Activated naive CD8-positive, alpha-beta T cell (primary cell): ENCODE data around the gene SDK2.

Experiments
- H3K27ac Mint-ChIP-seq: one replicate; pipeline ENCODE4 v1.8.0; 2021; ENCODE audit warnings: mixed read lengths
- H3K27me3 Mint-ChIP-seq: one replicate; pipeline ENCODE4 v1.8.0; 2021; ENCODE audit warnings: mixed read lengths
- H3K36me3 Mint-ChIP-seq: one replicate; pipeline ENCODE4 v1.8.0; 2021; ENCODE audit warnings: mixed read lengths
- H3K4me1 Mint-ChIP-seq: one replicate; pipeline ENCODE4 v1.8.0; 2021; ENCODE audit warnings: low read depth, mixed read lengths
- H3K4me3 Mint-ChIP-seq: one replicate; pipeline ENCODE4 v1.8.0; 2021; ENCODE audit warnings: mild to moderate bottlenecking, mixed read lengths
- H3K9me3 Mint-ChIP-seq: one replicate; pipeline ENCODE4 v1.8.0; 2021; ENCODE audit warnings: low read depth, mixed read lengths

SDK2 gene

GRCh38 chr17:73632513-73632912 is 11.7 kb downstream of the SDK2 start:
- Mint-ChIP-seq H3K27me3 (no peaks in the 10 kb centered on the region), H3K9me3 (no peaks in the 10 kb centered on the region), H3K36me3 (no peaks in the 10 kb centered on the region), H3K4me1 (peaks cover 2% of the 10 kb centered on the region), H3K4me3 (no peak overlapping the region), H3K27ac (no peak overlapping the region)

- H3K9me3 Mint-ChIP-seq: no peaks in the 10 kb centered on the region
- no peak overlapping the region for H3K4me3 Mint-ChIP-seq
- no peak overlapping the region for H3K27ac Mint-ChIP-seq
- no peaks in the 10 kb centered on the region for H3K36me3 Mint-ChIP-seq
- H3K27me3 Mint-ChIP-seq: no peaks in the 10 kb centered on the region
- H3K4me1 Mint-ChIP-seq: peaks cover 2% of the 10 kb centered on the region
Observed at GRCh38 chr17:73630965-73631595, 13.2 kb downstream of the SDK2 start.

- Mint-ChIP-seq H3K27ac (no peak overlapping the region), H3K9me3 (no peaks in the 10 kb centered on the region), H3K36me3 (no peaks in the 10 kb centered on the region)
Observed at GRCh38 chr17:73630531-73630930, 13.7 kb downstream of the SDK2 start.

GRCh38 chr17:73628642-73629552 is 15.3 kb downstream of the SDK2 start:
- Mint-ChIP-seq H3K27me3 (no peaks in the 10 kb centered on the region), H3K4me1 (peaks cover 2% of the 10 kb centered on the region), H3K9me3 (no peaks in the 10 kb centered on the region), H3K36me3 (no peaks in the 10 kb centered on the region), H3K4me3 (no peak overlapping the region), H3K27ac (no peak overlapping the region)

More at GRCh38 chr17:73630531-73630930, 13.7 kb downstream of the SDK2 start:
- Mint-ChIP-seq H3K4me3 (no peak overlapping the region), H3K4me1 (peaks cover 2% of the 10 kb centered on the region), H3K27me3 (no peaks in the 10 kb centered on the region)

- no peaks in the 10 kb centered on the region for H3K36me3 Mint-ChIP-seq
- H3K27me3 Mint-ChIP-seq: no peaks in the 10 kb centered on the region
- no peak overlapping the region for H3K4me3 Mint-ChIP-seq
- no peaks in the 10 kb centered on the region for H3K9me3 Mint-ChIP-seq
- no peak overlapping the region for H3K27ac Mint-ChIP-seq
- peaks cover 2% of the 10 kb centered on the region for H3K4me1 Mint-ChIP-seq
Observed at GRCh38 chr17:73625991-73626673, 18.1 kb downstream of the SDK2 start.

GRCh38 chr17:73625006-73625405 is 19.2 kb downstream of the SDK2 start:
- Mint-ChIP-seq H3K36me3 (no peaks in the 10 kb centered on the region), H3K27ac (no peak overlapping the region), H3K9me3 (no peaks in the 10 kb centered on the region), H3K27me3 (no peaks in the 10 kb centered on the region), H3K4me3 (no peak overlapping the region), H3K4me1 (peaks cover 4% of the 10 kb centered on the region)

GRCh38 chr17:73624496-73624988 is 19.7 kb downstream of the SDK2 start:
- H3K36me3 Mint-ChIP-seq: peaks cover 1% of the 10 kb centered on the region
- H3K4me1 Mint-ChIP-seq: peaks cover 3% of the 10 kb centered on the region
- no peak overlapping the region for H3K27ac Mint-ChIP-seq
- H3K27me3 Mint-ChIP-seq: no peaks in the 10 kb centered on the region
- H3K9me3 Mint-ChIP-seq: peaks cover under 1% of the 10 kb centered on the region
- H3K4me3 Mint-ChIP-seq: no peak overlapping the region

- H3K4me3 Mint-ChIP-seq: no peak overlapping the region
- H3K9me3 Mint-ChIP-seq: peaks cover 6% of the 10 kb centered on the region
- no peaks in the 10 kb centered on the region for H3K27me3 Mint-ChIP-seq
- H3K36me3 Mint-ChIP-seq: peaks cover 6% of the 10 kb centered on the region
- peaks cover 2% of the 10 kb centered on the region for H3K4me1 Mint-ChIP-seq
- H3K27ac Mint-ChIP-seq: no peak overlapping the region
Observed at GRCh38 chr17:73623818-73624217, 20.4 kb downstream of the SDK2 start.

- no peak overlapping the region for H3K27ac Mint-ChIP-seq
Observed at GRCh38 chr17:73623247-73623646, 21.0 kb downstream of the SDK2 start.

GRCh38 chr17:73622381-73622780 is 21.9 kb downstream of the SDK2 start:
- Mint-ChIP-seq H3K4me3 (no peak overlapping the region), H3K27ac (no peak overlapping the region), H3K36me3 (peaks cover 6% of the 10 kb centered on the region), H3K9me3 (peaks cover 6% of the 10 kb centered on the region), H3K4me1 (peaks cover 2% of the 10 kb centered on the region), H3K27me3 (no peaks in the 10 kb centered on the region)

More at GRCh38 chr17:73623247-73623646, 21.0 kb downstream of the SDK2 start:
- H3K27me3 Mint-ChIP-seq: no peaks in the 10 kb centered on the region
- H3K36me3 Mint-ChIP-seq: peaks cover 6% of the 10 kb centered on the region
- H3K9me3 Mint-ChIP-seq: peaks cover 6% of the 10 kb centered on the region
- H3K4me1 Mint-ChIP-seq: peaks cover 2% of the 10 kb centered on the region
- no peak overlapping the region for H3K4me3 Mint-ChIP-seq

- H3K27ac Mint-ChIP-seq: no peak overlapping the region
- peaks cover 6% of the 10 kb centered on the region for H3K36me3 Mint-ChIP-seq
- peaks cover 6% of the 10 kb centered on the region for H3K9me3 Mint-ChIP-seq
- no peak overlapping the region for H3K4me3 Mint-ChIP-seq
- H3K4me1 Mint-ChIP-seq: peaks cover 3% of the 10 kb centered on the region
- H3K27me3 Mint-ChIP-seq: no peaks in the 10 kb centered on the region
Observed at GRCh38 chr17:73621685-73622084, 22.6 kb downstream of the SDK2 start.

- H3K27ac Mint-ChIP-seq: no peak overlapping the region
- peaks cover 6% of the 10 kb centered on the region for H3K9me3 Mint-ChIP-seq
- H3K4me3 Mint-ChIP-seq: no peak overlapping the region
- H3K27me3 Mint-ChIP-seq: no peaks in the 10 kb centered on the region
- peaks cover 6% of the 10 kb centered on the region for H3K36me3 Mint-ChIP-seq
- peaks cover 7% of the 10 kb centered on the region for H3K4me1 Mint-ChIP-seq
Observed at GRCh38 chr17:73620414-73620813, 23.8 kb downstream of the SDK2 start.

- H3K9me3 Mint-ChIP-seq: peaks cover 6% of the 10 kb centered on the region
- H3K4me1 Mint-ChIP-seq: peaks cover 7% of the 10 kb centered on the region
- peaks cover 6% of the 10 kb centered on the region for H3K36me3 Mint-ChIP-seq
- no peak overlapping the region for H3K4me3 Mint-ChIP-seq
- H3K27ac Mint-ChIP-seq: no peak overlapping the region
- no peaks in the 10 kb centered on the region for H3K27me3 Mint-ChIP-seq
Observed at GRCh38 chr17:73617501-73617900, 26.7 kb downstream of the SDK2 start.

- Mint-ChIP-seq H3K27me3 (no peaks in the 10 kb centered on the region), H3K27ac (no peak overlapping the region), H3K4me1 (peaks cover 7% of the 10 kb centered on the region), H3K36me3 (peaks cover 6% of the 10 kb centered on the region), H3K9me3 (peaks cover 6% of the 10 kb centered on the region), H3K4me3 (no peak overlapping the region)
Observed at GRCh38 chr17:73616873-73617404, 27.3 kb downstream of the SDK2 start.
